ENCODE results near the gene TERT. TPM values are rescaled to one million over a fixed set of nuclear protein-coding genes. Genes with fewer than 3 reads are reported as not detected.
"Not testable (repeated sequence)": the region's sequence is repeated elsewhere in the genome, so short reads cannot be mapped to it uniquely, and the experiment has no call there.

TERT gene
- total and polyA plus RNA-seq, 4 donors = 0.06 to 0.50 (median 0.10) TPM; not detected in 1

DNA sequence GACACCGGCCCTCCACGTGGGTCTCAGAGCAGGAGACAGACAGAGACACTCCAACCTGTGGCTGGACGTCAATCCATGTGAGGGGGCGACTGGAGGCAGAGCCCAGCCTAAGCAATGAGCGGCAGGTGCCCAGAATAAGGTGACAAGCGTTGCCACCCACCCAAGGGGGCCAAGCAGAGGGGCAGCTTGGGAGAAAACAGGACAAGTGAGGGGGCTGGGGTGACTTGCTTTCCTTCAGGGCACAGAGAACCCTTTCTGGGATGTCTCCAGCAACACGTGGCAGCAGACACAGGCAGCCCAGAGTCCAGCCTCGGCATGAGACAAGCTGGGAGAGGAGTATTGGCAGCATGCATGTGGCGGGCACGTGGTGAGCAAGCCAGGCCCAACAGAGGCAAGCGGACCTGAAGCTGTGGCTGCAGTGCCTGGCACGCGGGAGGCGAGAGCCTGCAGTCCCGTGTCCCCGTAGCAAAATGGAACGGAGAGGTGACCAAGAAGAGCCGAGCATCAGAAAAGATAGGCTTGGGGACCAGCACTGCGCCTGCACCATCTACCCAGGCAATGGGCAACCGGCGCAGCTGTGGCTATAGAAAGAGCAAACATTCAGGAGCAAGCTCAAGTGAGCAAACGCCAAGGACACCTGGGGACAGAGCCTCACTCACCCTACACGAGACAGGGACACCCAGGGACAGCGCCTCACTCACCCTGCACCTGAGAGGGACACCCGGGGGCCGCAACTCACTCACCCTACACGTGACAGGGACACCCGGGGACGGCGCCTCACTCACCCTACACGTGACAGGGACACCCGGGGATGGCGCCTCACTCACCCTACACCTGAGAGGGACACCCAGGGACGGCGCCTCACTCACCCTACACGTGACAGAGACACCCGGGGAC lies 6.2 kb downstream of the TERT start:
- WGBS (ENCODE audit: insufficient coverage) = 96% methylated on average over 21 of the region's 37 CpGs
- Histone ChIP-seq H3K27me3 (ENCODE audit: control insufficient read depth, insufficient read depth, low read length) (peaks cover 11% of the 10 kb centered on the region), H3K4me1 (ENCODE audit: control insufficient read depth, insufficient read depth, low read length) (no peaks in the 10 kb centered on the region), H3K27ac (ENCODE audit: low read depth, low read length) (no peak overlapping the region), H3K4me3 (ENCODE audit: low read depth, low read length) (no peak overlapping the region), H3K9me3 (ENCODE audit: control insufficient read depth, insufficient read depth, low read length) (peaks cover 2% of the 10 kb centered on the region), H3K36me3 (ENCODE audit: control insufficient read depth, insufficient read depth, low read length) (no peaks in the 10 kb centered on the region)
- no peak for DNase-seq (ENCODE audit: low read depth in 4 of 6, low spot score in 6 of 6)

DNA sequence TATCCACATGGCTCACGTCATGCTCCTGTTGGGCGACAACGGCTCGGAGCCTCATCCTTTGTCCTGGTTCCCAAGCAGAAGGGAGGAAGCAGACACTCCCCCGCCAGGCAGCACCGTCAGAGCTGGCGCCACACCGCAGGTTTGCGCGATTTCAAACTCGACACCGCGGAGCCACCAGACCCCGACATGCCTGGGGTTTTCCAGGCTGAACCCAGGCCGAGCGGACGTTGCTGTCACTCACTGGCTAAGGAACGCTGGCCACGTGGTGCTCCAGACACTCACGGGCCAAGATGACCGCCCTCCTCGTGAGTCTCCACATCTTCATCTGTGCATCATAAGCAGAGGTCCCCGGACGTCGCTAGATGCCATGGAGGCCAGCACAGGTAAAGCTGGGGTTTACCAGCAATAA lies 9.0 kb downstream of the TERT start:
- Histone ChIP-seq H3K36me3 (ENCODE audit: control insufficient read depth, insufficient read depth, low read length) (no peaks in the 10 kb centered on the region), H3K4me1 (ENCODE audit: control insufficient read depth, insufficient read depth, low read length) (no peaks in the 10 kb centered on the region), H3K27me3 (ENCODE audit: control insufficient read depth, insufficient read depth, low read length) (no peaks in the 10 kb centered on the region), H3K9me3 (ENCODE audit: control insufficient read depth, insufficient read depth, low read length) (peaks cover 2% of the 10 kb centered on the region), H3K27ac (ENCODE audit: low read depth, low read length) (no peak overlapping the region), H3K4me3 (ENCODE audit: low read depth, low read length) (no peak overlapping the region)
- WGBS (ENCODE audit: insufficient coverage) = 95% methylated on average over 25 of the region's 25 CpGs
- no peak for DNase-seq (ENCODE audit: low read depth in 4 of 6, low spot score in 6 of 6)

DNA sequence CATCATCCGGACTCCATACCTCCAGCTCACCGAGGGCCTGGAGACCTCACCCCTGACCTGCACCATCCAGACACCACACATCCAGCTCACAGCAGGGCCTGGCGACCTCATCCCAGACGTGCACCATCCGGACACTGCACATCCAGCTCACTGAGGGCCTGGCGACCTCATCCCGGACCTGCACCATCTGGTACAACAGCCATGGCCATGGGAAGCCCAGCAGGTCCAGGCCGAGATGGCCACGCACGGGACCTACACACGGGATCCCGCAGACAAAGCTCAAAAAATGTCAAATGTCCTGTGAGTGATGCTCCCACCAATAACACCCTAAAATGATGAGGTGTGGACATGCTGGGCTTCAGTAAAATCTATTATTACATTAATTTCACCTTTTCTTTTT lies 9.7 kb downstream of the TERT start:
- Histone ChIP-seq H3K27ac (ENCODE audit: low read depth, low read length) (no peak overlapping the region), H3K4me3 (ENCODE audit: low read depth, low read length) (no peak overlapping the region), H3K36me3 (ENCODE audit: control insufficient read depth, insufficient read depth, low read length) (no peaks in the 10 kb centered on the region), H3K9me3 (ENCODE audit: control insufficient read depth, insufficient read depth, low read length) (peaks cover 2% of the 10 kb centered on the region), H3K4me1 (ENCODE audit: control insufficient read depth, insufficient read depth, low read length) (no peaks in the 10 kb centered on the region), H3K27me3 (ENCODE audit: control insufficient read depth, insufficient read depth, low read length) (no peaks in the 10 kb centered on the region)
- 89% methylated on average over 9 of the region's 12 CpGs for WGBS (ENCODE audit: insufficient coverage)
- no peak for DNase-seq (ENCODE audit: low read depth in 4 of 6, low spot score in 6 of 6)

DNA sequence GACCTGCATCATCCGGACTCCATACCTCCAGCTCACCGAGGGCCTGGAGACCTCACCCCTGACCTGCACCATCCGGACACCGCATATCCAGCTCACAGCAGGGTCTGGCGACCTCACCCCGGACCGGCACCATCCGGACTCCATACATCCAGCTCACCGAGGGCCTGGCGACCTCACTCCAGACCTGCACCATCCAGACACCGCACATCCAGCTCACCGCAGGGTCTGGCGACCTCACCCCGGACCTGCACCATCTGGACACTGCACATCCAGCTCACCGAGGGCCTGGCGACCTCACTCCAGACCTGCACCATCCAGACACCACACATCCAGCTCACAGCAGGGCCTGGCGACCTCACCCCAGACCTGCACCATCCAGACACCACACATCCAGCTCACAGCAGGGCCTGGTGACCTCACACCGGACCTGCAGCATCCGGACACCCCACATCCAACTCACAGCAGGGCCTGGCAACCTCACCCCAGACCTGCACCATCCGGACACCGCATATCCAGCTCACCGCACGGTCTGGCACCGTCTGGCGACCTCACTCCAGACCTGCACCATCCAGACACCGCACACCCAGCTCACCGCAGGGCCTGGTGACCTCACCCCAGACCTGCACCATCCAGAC lies 10.4 kb downstream of the TERT start:
- H3K4me3 ChIP-seq (ENCODE audit: low read depth, low read length); H3K9me3 ChIP-seq (ENCODE audit: control insufficient read depth, insufficient read depth, low read length); H3K27me3 ChIP-seq (ENCODE audit: control insufficient read depth, insufficient read depth, low read length); H3K27ac ChIP-seq (ENCODE audit: low read depth, low read length); H3K36me3 ChIP-seq (ENCODE audit: control insufficient read depth, insufficient read depth, low read length); DNase-seq (ENCODE audit: low read depth in 4 of 6, low spot score in 6 of 6); H3K4me1 ChIP-seq (ENCODE audit: control insufficient read depth, insufficient read depth, low read length): not testable (repeated sequence)
- 91% methylated on average over 25 of the region's 27 CpGs for WGBS (ENCODE audit: insufficient coverage)

DNA sequence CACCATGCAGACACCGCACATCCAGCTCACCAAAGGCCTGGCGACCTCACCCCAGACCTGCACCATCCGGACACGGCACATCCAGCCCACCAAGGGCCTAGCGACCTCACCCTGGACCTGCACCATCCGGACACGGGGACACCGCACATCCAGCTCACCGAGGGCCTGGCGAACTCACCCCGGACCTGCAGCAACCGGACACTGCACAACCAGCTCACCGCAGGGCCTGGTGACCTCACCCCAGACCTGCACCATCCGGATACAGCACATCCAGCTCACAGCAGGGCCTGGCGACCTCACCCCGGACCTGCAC lies 11.2 kb downstream of the TERT start:
- not testable (repeated sequence) for H3K27me3 ChIP-seq (ENCODE audit: control insufficient read depth, insufficient read depth, low read length); H3K4me3 ChIP-seq (ENCODE audit: low read depth, low read length); H3K36me3 ChIP-seq (ENCODE audit: control insufficient read depth, insufficient read depth, low read length); H3K27ac ChIP-seq (ENCODE audit: low read depth, low read length); H3K4me1 ChIP-seq (ENCODE audit: control insufficient read depth, insufficient read depth, low read length); DNase-seq (ENCODE audit: low read depth in 4 of 6, low spot score in 6 of 6); H3K9me3 ChIP-seq (ENCODE audit: control insufficient read depth, insufficient read depth, low read length)
- 96% methylated on average over 13 of the region's 16 CpGs for WGBS (ENCODE audit: insufficient coverage)

DNA sequence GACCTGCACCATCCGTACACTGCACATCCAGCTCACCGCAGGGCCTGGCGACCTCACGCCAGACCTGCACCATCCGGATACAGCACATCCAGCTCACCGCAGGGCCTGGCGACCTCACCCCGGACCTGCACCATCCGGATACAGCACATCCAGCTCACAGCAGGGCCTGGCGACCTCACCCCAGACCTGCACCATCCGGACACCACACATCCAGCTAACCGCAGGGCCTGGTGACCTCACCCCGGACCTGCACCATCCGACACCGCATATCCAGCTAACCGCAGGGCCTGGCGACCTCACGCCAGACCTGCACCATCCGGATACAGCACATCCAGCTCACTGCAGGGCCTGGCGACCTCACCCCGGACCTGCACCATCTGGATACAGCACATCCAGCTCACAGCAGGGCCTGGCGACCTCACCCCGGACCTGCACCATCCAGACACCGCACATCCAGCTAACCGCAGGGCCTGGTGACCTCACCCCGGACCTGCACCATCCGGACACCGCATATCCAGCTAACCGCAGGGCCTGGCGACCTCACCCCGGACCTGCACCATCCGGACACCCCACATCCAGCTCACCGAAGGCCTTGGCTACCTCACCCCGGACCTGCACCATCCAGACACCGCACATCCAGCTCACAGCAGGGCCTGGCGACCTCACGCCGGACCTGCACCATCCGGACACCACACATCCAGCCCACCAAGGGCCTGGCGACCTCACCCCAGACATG lies 11.7 kb downstream of the TERT start:
- not testable (repeated sequence) for H3K4me3 ChIP-seq (ENCODE audit: low read depth, low read length); DNase-seq (ENCODE audit: low read depth in 4 of 6, low spot score in 6 of 6); H3K27ac ChIP-seq (ENCODE audit: low read depth, low read length); H3K9me3 ChIP-seq (ENCODE audit: control insufficient read depth, insufficient read depth, low read length); H3K4me1 ChIP-seq (ENCODE audit: control insufficient read depth, insufficient read depth, low read length); H3K27me3 ChIP-seq (ENCODE audit: control insufficient read depth, insufficient read depth, low read length); H3K36me3 ChIP-seq (ENCODE audit: control insufficient read depth, insufficient read depth, low read length)
- WGBS (ENCODE audit: insufficient coverage) = 93% methylated on average over 33 of the region's 40 CpGs

DNA sequence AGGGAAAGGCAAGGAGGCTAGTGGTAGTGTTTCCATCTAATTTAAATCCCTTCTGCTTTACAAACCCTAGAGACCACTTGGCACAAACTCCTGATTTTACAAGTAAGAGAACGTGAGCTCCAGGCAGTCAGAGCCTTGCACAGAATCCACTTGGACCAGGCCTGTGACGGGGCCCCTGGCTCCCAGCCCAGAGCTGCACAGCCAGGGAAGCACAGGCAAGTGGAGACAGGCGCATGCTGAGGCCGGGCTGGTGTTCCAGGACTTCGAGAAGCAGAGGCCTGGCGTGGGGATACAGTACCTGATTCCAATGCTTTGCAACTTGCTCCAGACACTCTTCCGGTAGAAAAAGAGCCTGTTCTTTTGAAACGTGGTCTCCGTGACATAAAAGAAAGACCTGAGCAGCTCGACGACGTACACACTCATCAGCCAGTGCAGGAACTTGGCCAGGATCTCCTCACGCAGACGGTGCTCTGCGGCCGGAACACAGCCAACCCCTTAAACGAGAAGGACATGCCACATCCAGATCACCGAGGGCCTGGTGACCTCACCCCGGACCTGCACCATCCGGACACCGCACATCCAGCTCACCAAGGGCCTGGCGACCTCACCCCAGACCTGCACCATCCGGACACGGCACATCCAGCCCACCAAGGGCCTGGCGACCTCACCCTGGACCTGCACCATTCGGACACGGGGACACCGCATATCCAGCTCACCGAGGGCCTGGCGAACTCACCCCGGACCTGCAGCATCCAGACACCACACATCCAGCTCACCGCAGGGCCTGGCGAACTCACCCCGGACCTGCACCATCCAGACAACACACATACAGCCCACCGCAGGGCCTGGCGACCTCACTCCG lies 12.5 kb downstream of the TERT start:
- WGBS (ENCODE audit: insufficient coverage) = 81% methylated on average over 37 of the region's 37 CpGs
- Histone ChIP-seq H3K4me3 (ENCODE audit: low read depth, low read length) (no peak overlapping the region), H3K36me3 (ENCODE audit: control insufficient read depth, insufficient read depth, low read length) (no peaks in the 10 kb centered on the region), H3K27me3 (ENCODE audit: control insufficient read depth, insufficient read depth, low read length) (no peaks in the 10 kb centered on the region), H3K27ac (ENCODE audit: low read depth, low read length) (no peak overlapping the region), H3K9me3 (ENCODE audit: control insufficient read depth, insufficient read depth, low read length) (no peaks in the 10 kb centered on the region), H3K4me1 (ENCODE audit: control insufficient read depth, insufficient read depth, low read length) (no peaks in the 10 kb centered on the region)
- DNase-seq (ENCODE audit: low read depth in 4 of 6, low spot score in 6 of 6) = peak in 3 of 6 donors; percentile 6 to 18 (median 16)

DNA sequence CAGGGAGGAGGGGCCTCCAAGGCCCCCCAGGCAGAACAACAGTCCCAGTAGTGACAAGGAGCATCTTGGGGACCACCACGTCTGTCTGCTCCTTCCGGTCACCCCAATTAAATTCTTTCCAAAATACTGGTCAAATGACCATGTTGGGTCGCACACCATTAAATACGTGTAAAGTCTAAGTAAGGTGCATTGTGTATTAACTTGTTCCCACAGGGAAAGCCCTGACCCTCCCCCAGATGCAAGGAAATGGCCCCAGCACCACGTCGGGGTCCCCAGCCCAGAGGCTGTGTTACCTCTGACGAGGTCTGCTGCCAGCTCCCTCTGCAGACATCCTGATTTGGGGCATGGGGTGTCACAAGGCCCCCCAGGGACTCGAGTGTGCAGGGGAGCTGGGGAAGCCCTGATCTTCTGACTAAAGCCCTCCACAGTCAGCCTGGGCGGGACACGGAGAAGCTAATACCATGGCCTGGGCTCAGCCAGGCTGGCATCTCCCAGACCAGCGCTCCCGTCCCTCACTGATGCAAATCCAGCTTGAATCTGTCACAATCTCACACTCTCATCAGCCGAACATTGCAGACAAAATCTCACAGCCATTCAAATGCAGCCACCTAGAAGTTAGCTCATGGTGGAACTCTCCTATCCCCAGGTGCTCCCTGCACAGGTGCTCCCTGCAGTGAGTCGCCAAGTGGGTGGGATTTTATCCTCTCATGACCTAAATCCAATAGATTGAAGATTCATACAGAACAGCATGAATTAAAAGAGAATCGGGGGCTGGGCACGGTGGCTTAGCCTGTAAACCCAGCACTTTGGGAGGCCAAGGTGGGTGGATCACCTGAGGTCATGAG lies 13.6 kb downstream of the TERT start:
- WGBS (ENCODE audit: insufficient coverage) = 91% methylated on average over 9 of the region's 16 CpGs
- DNase-seq (ENCODE audit: low read depth in 4 of 6, low spot score in 6 of 6) = no peak
- H3K4me1 ChIP-seq (ENCODE audit: control insufficient read depth, insufficient read depth, low read length) = no peaks in the 10 kb centered on the region

More for the DNA sequence above, 13.6 kb downstream of the TERT start:
- no peak overlapping the region for H3K27ac ChIP-seq (ENCODE audit: low read depth, low read length)
- no peaks in the 10 kb centered on the region for H3K27me3 ChIP-seq (ENCODE audit: control insufficient read depth, insufficient read depth, low read length)
- no peaks in the 10 kb centered on the region for H3K36me3 ChIP-seq (ENCODE audit: control insufficient read depth, insufficient read depth, low read length)
- H3K4me3 ChIP-seq (ENCODE audit: low read depth, low read length) = no peak overlapping the region
- H3K9me3 ChIP-seq (ENCODE audit: control insufficient read depth, insufficient read depth, low read length) = no peaks in the 10 kb centered on the region
